Fibroblast of lung (primary cell): ENCODE results near the gene RNF31. TPM values are rescaled to one million over a fixed set of nuclear protein-coding genes. Genes with fewer than 3 reads are reported as not detected.

ENCODE experiments used
- DNase-seq, 2 donors: peaks; one replicate each; pipeline versions ENCODE4 v3.0.0 to v3.0.0-alpha.2; 2010; ENCODE audit warnings: low read depth in 2 of 2
- H2AFZ ChIP-seq: 2 replicates; pipeline ENCODE4 v1.5.1; 2012; ENCODE audit warnings: low read length, control low read depth, inconsistent platforms
- H3K27ac ChIP-seq: 2 replicates; pipeline ENCODE4 v1.5.1; 2011; ENCODE audit warnings: low read length, control low read depth; ENCODE audit not compliant: insufficient read depth
- H3K27me3 ChIP-seq: 2 replicates; pipeline ENCODE4 v1.5.1; 2011; ENCODE audit warnings: mild to moderate bottlenecking, low read length; ENCODE audit not compliant: control insufficient read depth, insufficient read depth
- H3K36me3 ChIP-seq: 2 replicates; pipeline ENCODE4 v1.5.1; 2011; ENCODE audit warnings: low read length; ENCODE audit not compliant: control insufficient read depth, insufficient read depth
- H3K4me1 ChIP-seq: 2 replicates; pipeline ENCODE4 v1.5.1; 2011; ENCODE audit warnings: low read length; ENCODE audit not compliant: control insufficient read depth, insufficient read depth; ENCODE audit errors: extremely low read depth
- H3K4me2 ChIP-seq: 2 replicates; pipeline ENCODE4 v1.5.1; 2011; ENCODE audit warnings: low read length, control low read depth; ENCODE audit not compliant: insufficient read depth; ENCODE audit errors: extremely low read depth
- H3K4me3 ChIP-seq, 4 experiments: fragments of 200-600 bp in 1 of 4; sonication (generic) in 1 of 4; replicated peaks in 1 of 4; 2 replicates each; pipeline ENCODE4 v1.5.1; 2011 to 2016; ENCODE audit warnings: low read length in 4 of 4, low read depth in 3 of 4, mild to moderate bottlenecking in 3 of 4, control low read depth in 2 of 4, inconsistent platforms in 1 of 4, mixed read lengths in 1 of 4; ENCODE audit not compliant: insufficient read depth in 1 of 4; ENCODE audit errors: control extremely low read depth in 1 of 4
- H3K79me2 ChIP-seq: 2 replicates; pipeline ENCODE4 v1.5.1; 2012; ENCODE audit warnings: mild to moderate bottlenecking, low read length, inconsistent platforms; ENCODE audit not compliant: control insufficient read depth, insufficient read depth
- H3K9ac ChIP-seq: 2 replicates; pipeline ENCODE4 v1.5.1; 2011; ENCODE audit warnings: mild to moderate bottlenecking, low read length, control low read depth; ENCODE audit not compliant: insufficient read depth
- H3K9me3 ChIP-seq: 2 replicates; pipeline ENCODE4 v1.5.1; 2012; ENCODE audit warnings: low read depth, low read length; ENCODE audit not compliant: control insufficient read depth, insufficient read depth
- H4K20me1 ChIP-seq: 2 replicates; pipeline ENCODE4 v1.5.1; 2011; ENCODE audit warnings: low read length; ENCODE audit not compliant: control insufficient read depth, insufficient read depth; ENCODE audit errors: extremely low read depth
- CTCF ChIP-seq, 2 donors: IDR thresholded peaks in 1 of 2; conservative IDR thresholded peaks in 1 of 2; 1 replicate in 1 of 2; 2 replicates in 1 of 2; pipeline ENCODE4 v1.5.1; 2011 to 2012; ENCODE audit warnings: low read length in 2 of 2, control low read depth in 1 of 2, inconsistent platforms in 1 of 2, low read depth in 1 of 2, mild to moderate bottlenecking in 1 of 2
- EZH2 ChIP-seq: IDR thresholded peaks from 2 replicates; pipeline ENCODE4 v1.5.1; 2012; ENCODE audit warnings: low read length, control low read depth, mild to moderate bottlenecking; ENCODE audit errors: missing control alignments
- polyA plus RNA-seq, 2 donors: library from polyadenylated mRNA; depleted of rRNA in 1 of 2; stranded (reverse) in 1 of 2; unstranded in 1 of 2; fragments of >200 nt; gene quantifications; 2 replicates each; pipeline ENCODE4 v1.2.1, GENCODE V29; 2011 to 2012; ENCODE audit warnings: missing spikeins in 1 of 2
- total RNA-seq: library from RNA; depleted of rRNA; stranded (reverse); fragments of >200 nt; gene quantifications from 2 replicates; pipeline ENCODE4 v1.2.1, GENCODE V29; 2014

RNF31 gene
- total and polyA plus RNA-seq, 2 donors (not counting 1 experiment from before 2014, with no cell fraction given), result 9.2 to 25.4 TPM

- TF ChIP-seq CTCF (conservative IDR thresholded peaks at IDR 0.05 in 1 of 2, IDR thresholded peaks at IDR 0.05 in 1 of 2; ENCODE audit: low read depth in 1 of 2, low read length in 2 of 2), result no peak
- no peak for TF ChIP-seq EZH2
- no peak overlapping the region for H3K4me2 ChIP-seq
- no peak overlapping the region for H3K4me3 ChIP-seq
- no peaks in the 10 kb centered on the region for H3K79me2 ChIP-seq
- no peaks in the 10 kb centered on the region for H3K4me1 ChIP-seq
- peaks cover 28% of the 10 kb centered on the region for H3K36me3 ChIP-seq
- no peaks in the 10 kb centered on the region for H3K27me3 ChIP-seq
- H3K27ac ChIP-seq, result no peak overlapping the region
- H4K20me1 ChIP-seq, result no peaks in the 10 kb centered on the region
- H3K9ac ChIP-seq, result no peak overlapping the region
- no peaks in the 10 kb centered on the region for H3K9me3 ChIP-seq
- no peak for DNase-seq
- H2AFZ ChIP-seq, result no peak overlapping the region
Observed at GRCh38 chr14:24155100-24155499, 7.8 kb downstream of the RNF31 start.

- no peak for DNase-seq
- H3K9ac ChIP-seq, result no peak overlapping the region
- no peak overlapping the region for H3K4me3 ChIP-seq
- no peak overlapping the region for H3K4me2 ChIP-seq
- no peaks in the 10 kb centered on the region for H3K9me3 ChIP-seq
- no peak overlapping the region for H3K27ac ChIP-seq
- H3K27me3 ChIP-seq, result no peaks in the 10 kb centered on the region
- no peaks in the 10 kb centered on the region for H4K20me1 ChIP-seq
- peaks cover 20% of the 10 kb centered on the region for H3K36me3 ChIP-seq
- H2AFZ ChIP-seq, result no peak overlapping the region
- TF ChIP-seq CTCF (conservative IDR thresholded peaks at IDR 0.05 in 1 of 2, IDR thresholded peaks at IDR 0.05 in 1 of 2; ENCODE audit: low read depth in 1 of 2, low read length in 2 of 2), result no peak
- TF ChIP-seq EZH2, result no peak
- H3K79me2 ChIP-seq, result peaks cover 7% of the 10 kb centered on the region
- peaks cover 6% of the 10 kb centered on the region for H3K4me1 ChIP-seq
Observed at GRCh38 chr14:24156840-24157239, 9.5 kb downstream of the RNF31 start.

GRCh38 chr14:24157331-24157730 lies 10.0 kb downstream of the RNF31 start:
- DNase-seq, result no peak
- Histone ChIP-seq H3K27ac (no peak overlapping the region), H3K4me2 (no peak overlapping the region), H3K9ac (no peak overlapping the region), H3K9me3 (no peaks in the 10 kb centered on the region), H3K36me3 (peaks cover 19% of the 10 kb centered on the region), H3K79me2 (peaks cover 12% of the 10 kb centered on the region), H3K4me3 (no peak overlapping the region), H3K4me1 (peaks cover 9% of the 10 kb centered on the region), H2AFZ (no peak overlapping the region), H3K27me3 (no peaks in the 10 kb centered on the region), H4K20me1 (no peaks in the 10 kb centered on the region)
- no peak for TF ChIP-seq CTCF (conservative IDR thresholded peaks at IDR 0.05 in 1 of 2, IDR thresholded peaks at IDR 0.05 in 1 of 2; ENCODE audit: low read depth in 1 of 2, low read length in 2 of 2)
- TF ChIP-seq EZH2, result no peak
